Suppressor macrophage (primary cell): Measurements from ENCODE around the gene ELK3.

Experiments used
- DNase-seq, 4 experiments: peaks; one replicate each; pipeline ENCODE4 v3.0.0-alpha.2; 2020 to 2022

The ELK3 gene

DNA sequence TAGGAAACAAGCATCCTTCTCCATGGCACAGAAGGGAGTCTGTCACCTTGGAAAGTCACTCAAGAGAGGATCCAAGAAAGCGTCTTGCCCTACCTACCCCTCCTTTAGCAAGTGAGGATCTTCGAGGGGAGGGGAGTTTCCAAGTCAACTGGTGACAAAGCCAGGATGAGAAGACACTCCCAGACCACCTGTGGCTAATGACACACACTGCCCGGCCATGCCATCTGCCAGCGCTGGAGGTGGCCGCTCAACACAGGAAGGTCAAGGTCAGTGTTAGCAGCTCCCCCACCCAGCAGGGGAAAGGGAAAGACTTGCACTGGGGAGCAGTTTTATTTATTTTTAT, 41.3 kb downstream of the ELK3 start:
- no peak for DNase-seq

DNA sequence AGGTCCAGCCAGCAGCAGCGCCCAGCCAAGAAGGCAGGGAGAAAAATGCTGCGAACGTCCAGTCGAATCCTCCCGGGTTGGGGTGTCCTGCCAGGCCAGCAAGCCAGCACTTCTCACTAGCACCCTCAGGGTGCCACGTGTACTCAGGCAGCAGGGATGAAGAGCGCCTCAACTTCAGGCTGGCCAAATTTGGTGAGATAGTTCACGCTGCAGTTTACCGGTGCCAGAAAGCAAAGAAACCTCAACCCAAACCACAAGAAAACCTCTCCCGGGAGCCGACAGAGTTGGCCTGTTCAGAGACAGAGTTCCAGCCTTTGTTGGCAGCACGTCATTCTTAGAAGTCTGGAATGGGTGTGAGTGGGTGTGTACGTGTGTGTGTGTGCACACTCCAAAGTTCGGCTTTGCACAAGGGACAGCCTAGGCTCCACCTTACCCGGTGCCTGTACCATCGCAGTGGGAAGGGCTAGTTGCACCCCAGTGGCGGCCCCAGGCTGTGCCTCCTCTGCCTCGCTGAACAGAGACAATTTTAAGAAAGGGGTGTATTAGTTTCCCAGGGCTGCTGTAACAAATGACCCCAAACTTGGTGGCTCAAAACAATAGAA, 42.1 kb downstream of the ELK3 start:
- DNase-seq: no peak

DNA sequence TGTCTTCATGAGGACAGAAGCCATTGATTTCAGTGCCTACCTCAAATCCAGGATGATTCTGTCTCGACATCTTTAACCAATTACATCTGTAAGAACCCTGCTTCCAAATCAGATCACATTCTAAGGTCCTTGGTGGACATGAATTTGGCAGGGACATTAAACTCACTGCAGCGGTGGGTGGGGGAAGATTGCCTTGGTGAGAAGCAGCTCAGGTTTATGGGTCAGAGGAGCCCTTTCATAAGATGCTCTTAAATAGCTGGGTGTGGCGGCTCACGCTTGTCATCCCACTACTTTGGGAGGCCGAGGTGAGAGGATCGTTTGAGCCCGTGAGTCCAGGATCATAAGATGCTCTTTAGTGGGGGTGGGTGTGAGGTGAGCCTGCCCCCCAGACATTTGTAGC, 42.9 kb downstream of the ELK3 start:
- DNase-seq: peak in 1 of 4 experiments; percentile 6

DNA sequence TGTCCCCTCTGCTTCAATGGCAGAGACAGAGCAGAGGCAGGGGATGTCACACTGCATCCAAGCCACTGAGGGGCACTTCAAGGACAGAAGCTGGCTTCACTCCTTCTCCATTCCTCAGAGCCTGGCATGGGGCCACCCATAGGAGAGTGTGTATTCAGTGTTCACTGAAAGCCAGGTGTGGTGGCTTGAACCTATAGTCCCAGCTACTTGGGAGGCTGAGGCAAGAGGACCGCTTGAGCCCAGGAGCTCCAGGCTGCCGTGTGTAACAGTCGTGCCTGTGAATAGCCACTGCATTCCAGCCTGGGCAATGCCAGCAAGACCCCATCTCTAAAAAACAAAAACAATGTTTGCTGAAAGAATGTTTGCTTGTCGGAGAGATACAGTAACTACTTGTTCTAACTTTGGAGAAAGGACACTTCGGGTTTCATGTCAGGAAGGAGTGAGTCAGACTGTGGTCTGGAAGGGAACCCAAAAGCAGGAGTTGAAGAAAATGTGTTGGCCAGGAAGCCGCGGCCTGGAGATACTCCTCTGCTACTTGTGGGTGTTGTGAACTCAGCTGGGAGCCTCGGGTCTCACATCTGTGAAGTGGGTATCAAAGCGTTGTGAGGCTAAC, 43.4 kb downstream of the ELK3 start:
- peak; percentile 67 to 83 (median 75) for DNase-seq

DNA sequence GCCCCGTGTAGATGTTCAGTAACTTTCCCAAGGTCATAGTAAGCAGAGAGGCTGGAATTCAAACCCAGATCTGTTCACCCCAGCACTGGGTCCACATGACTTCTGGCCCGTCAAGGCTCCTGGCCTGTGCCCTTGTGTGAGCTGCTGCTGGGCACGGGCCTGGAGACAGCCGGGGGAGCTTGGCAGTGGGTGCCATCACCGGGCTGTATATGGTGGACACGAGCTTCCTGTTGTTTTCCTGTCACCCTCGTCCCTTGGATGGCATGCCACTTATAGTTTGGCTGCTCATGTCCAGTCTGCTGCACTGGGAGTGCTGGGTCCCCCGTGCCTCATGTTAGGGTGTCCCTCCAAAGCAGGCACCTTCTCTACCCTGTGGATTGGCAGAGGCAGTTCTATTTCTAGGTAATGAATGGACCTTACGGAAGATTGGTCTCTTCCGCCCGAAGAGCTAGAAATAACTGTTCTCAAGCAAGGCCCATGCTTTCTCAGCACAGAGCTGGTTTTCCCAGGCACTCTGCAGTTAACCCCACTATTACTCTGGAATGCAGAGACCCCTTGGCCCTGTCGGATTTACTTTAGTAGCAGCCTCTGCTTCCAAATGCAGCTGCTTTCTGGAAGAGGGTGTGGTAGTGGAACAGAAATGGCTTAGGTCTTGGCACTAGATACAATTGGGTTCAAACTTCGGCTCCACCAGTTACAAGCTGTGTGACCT, 44.3 kb downstream of the ELK3 start:
- DNase-seq: no peak

DNA sequence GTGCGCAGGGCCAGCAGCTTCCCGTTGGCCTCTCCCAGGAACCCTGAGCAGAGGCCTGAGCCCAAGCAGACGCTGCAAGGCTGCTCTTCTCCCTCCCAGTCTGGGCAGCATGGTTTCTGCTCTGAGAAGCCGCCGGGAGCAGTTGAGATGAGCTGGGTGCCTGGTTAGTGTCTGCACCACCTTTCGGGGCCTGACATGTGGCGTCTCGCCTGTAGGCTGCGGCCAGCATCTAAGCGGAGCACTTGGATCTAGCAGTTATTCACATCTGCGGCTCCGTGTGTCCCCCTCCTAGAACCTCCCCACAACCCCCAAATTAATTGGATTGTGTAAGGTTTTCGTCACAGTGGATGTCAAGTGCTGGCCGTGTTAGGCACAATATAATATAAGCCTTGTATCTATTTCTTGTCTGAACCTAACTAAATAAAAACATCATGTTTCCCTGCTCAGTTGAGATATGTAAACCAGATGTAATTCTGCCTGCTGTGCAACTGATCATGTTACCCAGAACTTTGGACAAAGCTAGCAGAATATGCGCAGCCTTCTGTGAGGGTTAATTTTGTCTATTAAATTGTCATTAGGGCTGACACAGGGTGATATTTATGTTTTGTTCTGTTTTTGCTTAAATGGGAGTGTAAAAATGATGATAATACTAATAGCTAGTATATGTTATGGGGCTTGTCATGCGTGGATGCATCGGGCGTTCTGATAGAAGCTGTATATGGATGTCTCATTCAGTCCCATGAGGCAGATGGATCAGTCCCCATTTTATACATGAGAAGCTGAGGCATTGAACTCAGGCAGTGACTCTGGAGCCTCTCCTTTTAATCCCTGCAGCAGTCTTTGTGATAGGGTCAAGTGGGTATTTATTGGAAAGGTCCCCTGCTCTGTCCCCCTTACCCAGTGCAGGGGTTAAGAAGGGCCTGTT, 45.8 kb downstream of the ELK3 start:
- no peak for DNase-seq

DNA sequence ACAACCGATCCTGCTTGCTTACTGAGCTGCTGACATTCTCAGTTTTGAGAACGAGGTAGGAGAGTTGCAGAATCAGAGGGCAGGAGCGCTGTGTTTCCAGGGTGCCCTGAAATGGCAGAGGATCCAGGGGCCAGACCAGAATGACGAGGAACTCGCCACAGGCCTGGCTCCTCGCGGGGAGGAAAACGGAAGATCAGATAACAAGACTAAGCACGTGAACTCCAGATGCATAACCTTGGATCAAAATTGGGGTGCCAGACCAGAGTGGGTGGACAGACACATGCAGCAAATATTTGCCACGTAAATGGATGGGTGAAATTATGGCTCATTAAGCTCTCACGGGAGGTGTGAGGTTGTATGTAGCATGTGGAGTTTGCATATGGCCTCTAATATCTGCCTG, 46.5 kb downstream of the ELK3 start:
- DNase-seq: peak in 1 of 4 experiments; percentile 9

DNA sequence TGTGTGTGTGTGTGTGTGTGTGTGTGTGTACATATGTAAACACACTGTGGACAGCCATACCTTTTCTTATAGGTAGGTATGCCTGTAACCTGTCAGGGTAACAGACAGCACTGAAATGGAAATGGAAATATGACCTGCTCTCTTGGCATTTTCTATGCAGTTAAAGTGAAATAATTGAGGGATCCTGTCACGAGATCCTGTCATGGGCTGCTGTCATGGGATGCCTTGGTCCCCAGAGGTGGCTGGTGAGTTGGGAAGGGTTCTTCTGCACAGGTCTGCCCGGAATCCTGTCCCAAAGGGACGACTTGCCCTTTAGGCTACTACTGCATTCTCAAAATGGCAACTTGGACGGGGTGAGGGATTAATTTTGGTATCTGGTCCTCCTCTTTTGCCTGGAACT, 47.3 kb downstream of the ELK3 start:
- DNase-seq: no peak

DNA sequence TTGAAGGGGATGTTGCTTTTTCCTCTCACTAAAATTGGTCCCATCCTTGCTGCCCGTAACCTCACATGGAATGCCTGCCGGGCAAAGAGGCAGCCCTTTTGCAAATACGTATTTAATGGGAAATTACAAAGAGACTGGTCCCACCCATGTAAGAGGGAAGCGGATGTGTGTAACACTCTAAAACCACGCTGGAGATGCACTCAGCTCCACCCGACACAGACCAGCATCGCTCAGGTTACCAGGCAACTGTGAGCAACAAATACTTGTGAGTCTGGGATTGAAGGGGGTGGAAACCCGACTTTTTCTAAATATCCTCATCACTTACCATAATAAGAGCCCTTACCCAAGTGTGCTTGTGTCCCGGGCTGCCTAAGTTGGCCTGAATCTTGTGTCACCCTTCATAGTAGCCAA, 47.7 kb downstream of the ELK3 start:
- DNase-seq: peak; percentile 33 to 71 (median 40)

DNA sequence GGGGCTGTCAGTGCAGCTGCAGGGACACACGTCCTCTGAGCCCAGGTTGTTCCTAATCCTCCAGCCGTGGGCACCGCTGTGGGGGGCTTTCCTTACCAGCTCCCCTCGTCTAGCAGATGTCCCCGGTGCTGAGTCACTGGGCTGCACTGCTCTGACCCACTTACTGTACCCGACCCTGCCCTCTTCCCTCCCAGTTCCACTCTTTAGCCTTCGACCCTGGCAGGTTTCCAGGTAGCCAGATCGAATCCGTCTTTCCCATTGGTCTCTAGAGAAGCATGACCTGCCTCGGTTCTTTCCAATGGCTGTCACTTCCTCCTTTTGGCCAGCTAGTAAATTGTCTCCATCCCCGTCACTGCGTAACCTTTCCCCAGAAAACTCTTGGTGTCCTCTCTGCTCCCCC, 48.4 kb downstream of the ELK3 start:
- peak in 2 of 4 experiments; percentile 8 to 28 for DNase-seq

DNA sequence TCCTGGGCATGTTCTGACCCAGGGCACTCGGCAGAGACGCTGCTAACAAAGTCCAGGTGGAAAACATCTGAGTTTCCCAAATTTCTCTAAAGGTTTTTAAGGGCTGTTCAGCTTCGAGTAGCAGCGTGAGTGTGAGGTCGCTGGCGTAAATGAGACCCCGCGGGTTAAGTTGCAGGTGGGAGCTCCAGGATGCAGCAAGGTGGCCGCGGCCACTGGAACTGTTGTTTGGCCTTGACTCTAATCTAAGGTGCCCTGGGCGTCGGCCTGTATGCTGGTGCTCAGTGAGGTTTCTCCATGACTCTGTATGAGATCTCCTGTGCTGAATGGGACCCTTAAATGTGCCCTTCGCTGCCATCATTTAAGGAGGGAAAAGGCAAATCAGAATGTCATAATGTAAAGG, 50.7 kb downstream of the ELK3 start:
- DNase-seq: no peak

DNA sequence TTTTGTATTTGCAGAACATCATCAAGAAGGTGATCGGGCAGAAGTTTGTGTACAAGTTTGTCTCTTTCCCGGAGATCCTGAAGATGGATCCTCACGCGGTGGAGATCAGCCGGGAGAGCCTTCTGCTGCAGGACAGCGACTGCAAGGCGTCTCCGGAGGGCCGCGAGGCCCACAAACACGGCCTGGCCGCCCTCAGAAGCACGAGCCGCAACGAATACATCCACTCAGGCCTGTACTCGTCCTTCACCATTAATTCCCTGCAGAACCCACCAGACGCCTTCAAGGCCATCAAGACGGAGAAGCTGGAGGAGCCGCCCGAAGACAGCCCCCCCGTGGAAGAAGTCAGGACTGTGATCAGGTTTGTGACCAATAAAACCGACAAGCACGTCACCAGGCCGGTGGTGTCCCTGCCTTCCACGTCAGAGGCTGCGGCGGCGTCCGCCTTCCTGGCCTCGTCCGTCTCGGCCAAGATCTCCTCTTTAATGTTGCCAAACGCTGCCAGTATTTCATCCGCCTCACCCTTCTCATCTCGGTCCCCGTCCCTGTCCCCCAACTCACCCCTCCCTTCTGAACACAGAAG, 52.8 kb downstream of the ELK3 start:
- no peak for DNase-seq

DNA sequence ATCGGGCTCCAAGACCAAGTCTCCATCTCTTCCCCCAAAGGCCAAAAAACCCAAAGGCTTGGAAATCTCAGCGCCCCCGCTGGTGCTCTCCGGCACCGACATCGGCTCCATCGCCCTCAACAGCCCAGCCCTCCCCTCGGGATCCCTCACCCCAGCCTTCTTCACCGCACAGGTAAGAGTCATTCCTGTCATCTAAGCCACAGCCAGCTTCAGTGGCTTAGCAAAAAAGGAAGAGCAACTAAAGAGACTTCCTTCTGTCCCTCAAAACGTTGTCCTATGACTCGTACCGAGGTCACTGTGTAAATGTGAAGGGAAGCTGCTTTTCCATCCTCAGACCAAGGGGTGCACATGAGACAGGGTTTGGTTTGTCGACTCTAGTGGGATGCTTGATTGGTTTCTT, 53.4 kb downstream of the ELK3 start:
- DNase-seq: no peak

DNA sequence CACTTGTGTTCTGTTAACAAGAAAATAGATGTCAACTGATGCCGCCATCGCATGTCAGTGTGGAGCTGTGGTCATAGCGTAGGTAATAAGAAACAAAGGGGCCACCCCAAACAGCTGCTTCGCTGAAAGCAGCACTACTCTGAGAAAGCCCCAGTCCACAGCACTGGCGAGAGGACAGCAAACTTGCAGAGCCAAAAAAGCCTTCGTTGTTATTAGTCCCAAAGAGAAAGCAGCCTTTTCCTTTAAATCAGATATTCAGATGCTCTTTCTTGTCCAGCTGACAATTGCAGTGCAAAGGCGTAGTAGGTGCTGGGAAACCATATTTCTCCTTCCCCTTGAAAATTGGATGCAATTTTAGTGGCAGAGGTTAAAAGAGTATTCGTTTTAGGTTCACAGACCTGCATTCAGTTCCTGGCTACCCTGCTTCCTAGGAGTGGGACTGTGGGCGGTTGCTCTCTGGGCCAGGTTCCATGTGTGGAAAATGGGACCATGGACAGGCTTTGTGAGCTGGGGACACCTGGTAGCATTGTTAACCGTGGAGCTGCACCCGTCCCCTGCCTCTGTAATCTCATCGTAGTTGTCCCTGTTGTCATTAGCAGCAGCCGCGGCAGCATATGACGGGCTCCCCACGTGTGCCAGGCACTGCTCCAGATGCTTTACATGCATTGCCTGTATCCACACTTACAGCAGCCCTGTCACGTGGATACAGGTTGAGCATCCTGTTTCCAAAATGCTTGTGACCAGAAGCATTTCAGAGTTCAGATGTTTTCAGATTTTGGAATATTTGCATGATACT, 54.2 kb downstream of the ELK3 start:
- no peak for DNase-seq

DNA sequence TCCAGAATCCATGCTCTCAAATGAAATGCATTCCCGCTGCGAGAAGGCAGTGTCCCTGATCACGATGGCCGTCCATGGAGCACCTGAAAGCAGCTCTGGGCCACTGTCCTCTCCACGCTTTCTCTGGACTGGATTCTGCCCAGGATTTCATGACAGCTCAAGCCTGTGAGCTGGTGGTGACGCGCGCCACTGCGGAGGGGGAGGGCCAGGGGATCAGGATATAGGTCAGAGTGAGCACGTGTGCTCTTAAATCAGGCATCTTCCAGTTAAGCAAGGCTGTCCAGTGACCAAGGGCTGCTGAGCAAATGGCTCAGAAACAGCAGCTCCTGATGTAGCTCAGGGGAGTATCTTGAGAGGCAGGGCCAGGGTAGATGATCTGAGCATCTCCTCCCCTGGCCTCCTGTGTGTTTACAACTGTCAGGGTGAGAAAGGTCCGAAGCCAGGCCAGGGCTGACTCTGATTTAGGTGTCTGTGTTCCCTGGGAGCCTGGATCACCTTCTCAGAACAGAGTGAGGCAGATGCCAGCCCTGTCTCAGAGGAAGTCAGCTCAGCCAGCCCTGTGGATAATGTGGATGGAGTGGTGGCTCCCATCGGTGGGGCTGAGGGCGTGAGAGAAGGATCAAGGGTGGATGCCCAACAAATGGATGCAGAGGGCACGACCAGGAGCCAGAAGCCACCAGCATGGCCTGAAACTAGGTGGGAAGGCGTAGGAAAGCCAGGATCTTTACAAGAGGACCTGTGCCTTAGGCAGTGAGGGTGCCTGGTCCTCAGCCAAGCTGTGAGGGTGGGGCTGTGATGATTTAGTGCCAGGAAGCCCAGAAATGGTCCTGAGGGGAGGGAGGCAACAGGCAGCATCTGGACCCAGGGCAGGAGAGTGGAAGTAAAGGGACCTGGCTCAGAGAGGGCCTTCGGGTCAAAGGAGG, 55.3 kb downstream of the ELK3 start:
- no peak for DNase-seq

DNA sequence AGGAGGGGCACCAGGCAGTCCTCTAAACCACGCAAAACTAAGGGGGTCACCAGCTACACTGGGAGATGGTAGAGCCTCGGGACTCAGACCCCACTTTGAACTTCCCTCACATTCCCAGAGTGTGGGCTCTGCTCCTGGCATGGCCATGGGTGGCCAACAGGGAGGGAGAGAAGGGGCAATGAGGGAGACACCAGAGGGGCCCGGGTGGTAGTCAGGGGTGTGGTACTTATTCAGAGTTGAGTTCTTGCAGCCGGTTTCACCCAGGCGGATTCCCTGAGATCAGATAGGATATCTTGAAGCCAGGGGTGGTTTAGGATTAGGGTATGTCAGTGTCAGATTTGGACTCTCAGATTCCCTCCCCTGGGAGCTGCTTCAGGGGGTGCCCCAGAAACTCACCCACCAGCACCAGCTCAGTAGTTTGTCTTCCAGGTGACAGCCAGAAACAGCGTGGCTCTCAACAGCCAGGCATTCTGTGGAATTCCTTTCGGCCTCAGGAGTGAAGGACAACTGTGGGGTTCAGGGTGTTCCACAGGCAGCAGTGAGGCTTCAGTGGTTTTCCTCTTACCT, 56.0 kb downstream of the ELK3 start:
- DNase-seq: no peak

DNA sequence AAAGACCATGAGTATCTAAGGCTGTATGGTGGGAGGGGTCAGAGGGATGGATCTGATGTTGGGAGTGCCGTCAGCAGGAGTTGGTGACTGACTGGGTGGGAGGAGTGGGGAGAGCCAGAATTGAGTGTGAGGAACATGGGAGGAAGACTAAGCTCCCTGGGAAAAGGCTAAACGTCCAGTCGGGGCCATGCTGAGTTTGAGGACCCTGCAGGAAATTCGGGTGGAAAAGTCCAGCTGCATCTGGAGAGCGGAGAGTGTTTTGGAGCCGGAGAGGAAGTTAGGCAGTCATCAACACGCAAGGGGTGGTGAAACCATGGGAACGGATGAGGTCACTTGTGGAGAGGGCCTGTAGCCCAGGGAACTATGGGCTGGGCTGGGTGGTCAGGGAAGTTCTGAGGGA, 60.9 kb downstream of the ELK3 start:
- DNase-seq: peak; percentile 82 to 88 (median 86)

DNA sequence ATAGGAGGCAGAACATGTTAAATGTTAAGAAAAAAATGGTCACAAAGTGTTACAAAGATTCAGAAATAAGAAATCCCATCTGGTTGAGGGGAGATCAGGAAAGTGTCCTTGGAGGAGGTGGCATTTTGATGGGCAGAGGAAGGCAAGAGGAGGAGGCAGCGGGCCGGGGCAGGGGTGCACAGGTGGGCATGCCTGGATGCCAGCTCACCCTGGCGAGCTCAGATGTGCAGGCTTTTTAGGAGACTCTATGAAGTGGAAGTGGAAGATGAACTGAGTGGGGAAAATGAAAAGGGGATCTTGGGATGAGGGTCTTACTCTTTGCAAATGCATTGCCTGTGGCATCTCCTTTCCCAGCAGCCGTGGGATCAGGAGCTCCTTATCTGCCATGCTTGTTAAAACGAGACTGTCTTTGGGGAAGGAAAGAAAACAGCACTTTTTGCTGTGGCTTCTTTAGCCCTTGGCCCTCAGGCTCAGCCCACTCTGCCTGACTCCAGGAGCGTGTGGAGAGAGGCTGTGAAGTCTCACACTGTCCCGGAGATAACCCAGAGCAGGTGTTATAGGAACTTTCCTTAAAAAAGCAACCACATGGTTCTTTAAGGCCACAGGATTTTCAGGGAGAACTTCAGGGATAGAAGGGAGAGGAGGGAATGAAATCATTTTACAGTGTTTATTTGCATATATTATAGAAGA, 62.6 kb downstream of the ELK3 start:
- no peak for DNase-seq

DNA sequence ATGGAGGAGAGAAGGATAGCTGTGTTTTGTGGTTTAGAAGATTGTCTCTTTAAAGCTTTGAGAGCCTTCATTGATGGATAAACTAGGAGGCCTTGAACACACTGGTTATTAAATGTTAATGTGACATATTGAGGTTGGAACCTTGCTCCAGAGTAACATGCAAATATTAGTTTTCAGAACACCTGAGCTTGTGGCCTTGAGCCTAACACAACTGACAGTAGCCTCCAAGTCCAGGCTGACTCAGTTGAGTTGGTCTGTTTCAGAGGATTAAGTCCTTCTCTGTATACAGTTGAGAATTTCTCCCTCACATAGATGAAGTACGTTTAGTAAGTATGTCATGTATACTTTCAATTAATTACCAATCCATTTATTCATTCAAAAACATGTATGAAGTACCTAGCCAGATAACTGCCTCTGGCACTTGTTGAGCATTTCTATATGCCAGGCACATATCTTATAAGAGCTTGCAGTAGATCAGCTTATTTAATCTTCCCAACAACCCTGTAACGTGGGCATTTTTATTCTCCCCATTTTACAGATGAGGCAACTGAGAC, 63.5 kb downstream of the ELK3 start:
- no peak for DNase-seq
